HepG2 (cell line): ENCODE measurements around the gene HDAC3.

ENCODE experiments used
- ATF4 ChIP-seq, 2 experiments: fragments of 450-650 bp in 1 of 2; sonication (generic) in 1 of 2; formaldehyde crosslinking; IDR thresholded peaks; 2 replicates each; pipeline versions ENCODE4 v1.5.0 to v1.8.0; 2020 to 2022; ENCODE audit warnings: mild to moderate bottlenecking in 1 of 2, missing genetic modification reagents in 1 of 2
- ATF7 ChIP-seq, 2 experiments: fragments of 450-650 bp in 1 of 2; sonication (generic) in 1 of 2; formaldehyde crosslinking in 1 of 2; IDR thresholded peaks; 2 replicates each; pipeline versions ENCODE4 v1.4.0 to v1.6.1; 2016 to 2020; ENCODE audit warnings: antibody characterized with exemption in 1 of 2, mild to moderate bottlenecking in 1 of 2, missing genetic modification reagents in 1 of 2
- CBX2 ChIP-seq, 2 experiments: fragments of 200-600 bp in 1 of 2; sonication (generic); formaldehyde crosslinking in 1 of 2; IDR thresholded peaks; 2 replicates each; pipeline versions ENCODE4 v1.7.0 to v1.8.1; 2018 to 2022; ENCODE audit warnings: low read depth in 2 of 2, low read length in 1 of 2, mild to moderate bottlenecking in 1 of 2, missing genetic modification reagents in 1 of 2

- TF ChIP-seq ATF4 (CRISPR knock-in tag; IDR thresholded peaks at IDR 0.05) (peak in 1 of 2 experiments; percentile 59; a peak in 1 of 4 replicates), CBX2 (IDR thresholded peaks at IDR 0.05; ENCODE audit: low read depth, low read length) (no peak), CBX2 (CRISPR knock-in tag; IDR thresholded peaks at IDR 0.05; ENCODE audit: low read depth) (no peak), ATF7 (IDR thresholded peaks at IDR 0.05) (no peak), ATF7 (CRISPR knock-in tag; IDR thresholded peaks at IDR 0.05) (peak; percentile 17; the same call in 1 of the 2 replicates)
Measured at GRCh38 chr5:141637123-141637766, 596 bp upstream of the HDAC3 start.
